ENCODE results near the gene ASB5.

The ASB5 gene

DNA sequence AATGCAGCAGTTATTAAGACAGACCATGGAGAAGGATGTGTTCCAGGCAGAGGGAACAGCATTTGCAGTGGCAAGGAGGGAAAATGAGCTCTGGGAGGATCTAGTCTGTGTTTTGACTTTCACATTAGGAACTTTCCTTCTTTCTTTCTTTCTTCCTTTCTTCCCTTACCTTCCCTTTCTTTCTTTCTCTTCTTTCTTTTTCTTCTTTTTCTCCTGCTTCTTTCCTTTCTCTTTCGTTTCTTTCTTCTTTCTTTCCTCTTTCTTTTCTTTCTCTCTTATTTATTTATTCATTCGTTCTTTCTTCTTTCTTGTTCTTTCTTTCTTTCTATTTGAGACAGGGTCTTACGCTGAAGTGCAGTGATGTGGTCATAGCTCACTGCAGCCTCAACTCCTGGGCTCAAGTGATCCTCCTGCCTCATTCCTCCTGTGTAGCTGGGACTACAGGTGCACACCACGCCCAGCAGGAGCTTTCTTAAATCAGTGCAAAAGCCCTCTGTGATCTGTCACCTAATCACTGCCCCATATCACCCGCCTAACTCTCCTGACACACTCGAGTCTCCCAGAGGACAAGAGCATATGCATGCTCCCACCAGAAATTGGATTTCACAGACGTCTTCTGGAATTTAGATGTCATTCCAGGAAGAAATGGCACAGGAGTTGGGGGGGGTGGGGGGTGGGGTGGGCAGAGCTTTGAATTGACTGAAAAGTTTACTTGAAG lies 58.3 kb downstream of the ASB5 start:
- TF ChIP-seq EZH2phosphoT487 (conservative IDR thresholded peaks at IDR 0.05; ENCODE audit: low read length) (no peak), CTCF (IDR thresholded peaks at IDR 0.05; ENCODE audit: insufficient read depth, low read length, poor library complexity, severe bottlenecking) (no peak)
- H3K36me3 ChIP-seq (ENCODE audit: low read length) = no peaks in the 10 kb centered on the region

DNA sequence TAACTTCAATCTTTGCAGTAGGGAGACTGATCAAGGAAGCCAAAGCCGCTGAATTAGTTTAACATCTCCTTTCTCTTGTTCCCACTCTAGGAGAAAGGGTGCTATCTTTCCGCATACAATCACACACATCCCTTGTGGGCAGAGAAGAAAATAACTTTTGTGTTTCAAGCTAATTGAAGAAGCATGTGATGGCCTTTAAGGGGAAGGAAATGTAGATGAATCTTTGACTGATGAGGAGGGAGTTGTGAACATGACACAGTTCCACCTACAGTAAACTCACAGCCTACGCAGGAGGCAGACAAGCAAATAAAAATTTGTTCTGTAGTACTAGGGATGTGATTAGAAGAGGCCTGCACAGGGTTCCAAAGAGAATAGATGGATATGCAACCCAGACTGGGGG lies 58.9 kb downstream of the ASB5 start:
- Histone ChIP-seq H3K36me3 (ENCODE audit: low read length) (no peaks in the 10 kb centered on the region), H3K4me3 (ENCODE audit: insufficient read depth, low read length, poor library complexity, severe bottlenecking) (no peak overlapping the region), H3K9me3 (ENCODE audit: insufficient read depth, low read length) (no peaks in the 10 kb centered on the region), H3K79me2 (ENCODE audit: insufficient read depth, low read length) (no peaks in the 10 kb centered on the region), H3K9ac (ENCODE audit: low read length) (no peak overlapping the region), H3F3A (ENCODE audit: insufficient read depth) (no peaks in the 10 kb centered on the region), H3K9me2 (replicated peaks; ENCODE audit: insufficient read depth, low read length) (no peaks in the 10 kb centered on the region), H2AFZ (ENCODE audit: low read depth, low read length, severe bottlenecking) (no peak overlapping the region), H4K20me1 (ENCODE audit: low read depth, low read length) (no peaks in the 10 kb centered on the region), H3K27ac (ENCODE audit: low read depth, low read length) (no peak overlapping the region), H3K4me2 (ENCODE audit: low read depth, low read length, poor library complexity, severe bottlenecking) (no peak overlapping the region), H3K27me3 (ENCODE audit: low read length) (no peaks in the 10 kb centered on the region)
- TF ChIP-seq CTCF (IDR thresholded peaks at IDR 0.05; ENCODE audit: insufficient read depth, low read length, poor library complexity, severe bottlenecking) (no peak), EZH2phosphoT487 (conservative IDR thresholded peaks at IDR 0.05; ENCODE audit: low read length) (no peak)

More for the DNA sequence above, 58.3 kb downstream of the ASB5 start:
- Histone ChIP-seq H3F3A (ENCODE audit: insufficient read depth) (no peaks in the 10 kb centered on the region), H3K79me2 (ENCODE audit: insufficient read depth, low read length) (no peaks in the 10 kb centered on the region), H3K4me3 (ENCODE audit: insufficient read depth, low read length, poor library complexity, severe bottlenecking) (no peak overlapping the region), H2AFZ (ENCODE audit: low read depth, low read length, severe bottlenecking) (no peak overlapping the region), H3K9me2 (replicated peaks; ENCODE audit: insufficient read depth, low read length) (no peaks in the 10 kb centered on the region), H3K9me3 (ENCODE audit: insufficient read depth, low read length) (no peaks in the 10 kb centered on the region), H3K27me3 (ENCODE audit: low read length) (no peaks in the 10 kb centered on the region), H3K9ac (ENCODE audit: low read length) (no peak overlapping the region), H3K27ac (ENCODE audit: low read depth, low read length) (no peak overlapping the region), H3K4me2 (ENCODE audit: low read depth, low read length, poor library complexity, severe bottlenecking) (no peak overlapping the region), H4K20me1 (ENCODE audit: low read depth, low read length) (no peaks in the 10 kb centered on the region)

DNA sequence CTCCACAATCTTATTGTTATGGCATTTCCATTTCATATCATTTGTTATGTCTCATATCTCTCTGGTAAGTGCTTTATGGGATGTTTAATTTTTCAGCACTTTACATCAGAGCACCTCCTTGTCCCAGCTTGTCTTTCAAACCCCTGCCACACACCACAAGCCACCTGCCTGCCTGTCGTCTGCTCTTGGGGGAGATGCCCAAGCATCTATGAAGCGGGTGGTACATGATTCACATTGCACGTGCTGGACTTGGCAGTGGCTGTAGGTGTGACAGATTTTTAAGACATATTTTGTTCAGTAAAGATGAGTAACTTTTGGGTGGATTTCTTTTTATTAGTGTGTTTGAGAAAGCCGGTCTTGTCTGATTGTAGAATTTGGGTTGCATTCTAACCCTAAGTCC lies 59.5 kb downstream of the ASB5 start:
- no peaks in the 10 kb centered on the region for H3K27me3 ChIP-seq (ENCODE audit: low read length)
- no peak overlapping the region for H3K9ac ChIP-seq (ENCODE audit: low read length)
- H4K20me1 ChIP-seq (ENCODE audit: low read depth, low read length) = no peaks in the 10 kb centered on the region
- H3K4me2 ChIP-seq (ENCODE audit: low read depth, low read length, poor library complexity, severe bottlenecking) = no peak overlapping the region
- H3K27ac ChIP-seq (ENCODE audit: low read depth, low read length) = no peak overlapping the region
- H2AFZ ChIP-seq (ENCODE audit: low read depth, low read length, severe bottlenecking) = no peak overlapping the region
- H3K9me3 ChIP-seq (ENCODE audit: insufficient read depth, low read length) = no peaks in the 10 kb centered on the region
- no peaks in the 10 kb centered on the region for H3K79me2 ChIP-seq (ENCODE audit: insufficient read depth, low read length)
- H3F3A ChIP-seq (ENCODE audit: insufficient read depth) = no peaks in the 10 kb centered on the region
- TF ChIP-seq CTCF (IDR thresholded peaks at IDR 0.05; ENCODE audit: insufficient read depth, low read length, poor library complexity, severe bottlenecking) = no peak
- no peak for TF ChIP-seq EZH2phosphoT487 (conservative IDR thresholded peaks at IDR 0.05; ENCODE audit: low read length)
- no peak overlapping the region for H3K4me3 ChIP-seq (ENCODE audit: insufficient read depth, low read length, poor library complexity, severe bottlenecking)
- H3K36me3 ChIP-seq (ENCODE audit: low read length) = no peaks in the 10 kb centered on the region
- no peaks in the 10 kb centered on the region for H3K9me2 ChIP-seq (replicated peaks; ENCODE audit: insufficient read depth, low read length)
